Inflammatory macrophage treated with lipopolysaccharide for 4 hours (primary cell): ENCODE measurements around the gene MCM3AP.

ENCODE experiments used
- DNase-seq: peaks from one replicate; pipeline ENCODE4 v3.0.0-alpha.2; 2020

Gene MCM3AP

DNA sequence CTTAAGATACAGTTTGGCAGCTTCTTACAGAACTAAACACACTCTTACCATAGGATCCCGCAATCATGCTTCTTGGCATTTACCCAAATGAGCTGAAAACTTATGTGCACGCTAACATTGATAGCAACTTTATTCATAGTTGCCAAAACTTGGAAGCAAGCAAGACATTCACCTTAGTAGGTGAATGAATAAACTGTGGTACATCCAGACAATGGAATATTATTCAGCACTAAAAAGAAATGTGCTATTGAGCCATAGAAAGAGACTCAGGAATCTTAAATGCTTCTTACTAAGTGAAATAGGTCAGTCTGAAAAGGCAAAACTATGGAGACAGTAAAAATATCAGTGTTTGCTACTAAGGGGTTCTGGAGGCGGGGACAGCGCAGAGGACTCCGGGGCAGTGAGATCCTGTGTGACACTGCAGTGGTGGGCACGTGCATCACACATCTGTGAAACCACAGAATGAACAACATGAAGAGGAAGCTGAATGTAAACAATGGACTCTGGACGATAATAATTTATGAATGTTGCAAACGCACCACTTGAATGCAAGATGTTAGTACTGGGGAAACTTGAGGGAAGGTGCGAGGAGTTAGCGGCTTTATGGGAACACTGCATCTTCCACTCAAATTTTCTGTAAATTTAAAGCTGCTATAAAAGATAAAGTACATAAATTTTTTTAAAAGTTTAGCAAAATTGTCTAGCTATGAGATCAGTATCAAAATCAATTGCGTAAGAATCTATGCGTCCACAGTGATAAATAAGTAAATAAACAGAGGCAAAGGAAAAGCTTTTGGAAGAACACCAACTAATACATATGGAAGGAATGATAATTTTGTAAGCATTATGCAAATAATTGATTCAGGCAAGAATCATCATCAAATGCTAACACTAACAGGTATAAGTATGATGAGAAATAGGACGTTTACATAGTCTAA, 85.7 kb downstream of the MCM3AP start:
- no peak for DNase-seq

DNA sequence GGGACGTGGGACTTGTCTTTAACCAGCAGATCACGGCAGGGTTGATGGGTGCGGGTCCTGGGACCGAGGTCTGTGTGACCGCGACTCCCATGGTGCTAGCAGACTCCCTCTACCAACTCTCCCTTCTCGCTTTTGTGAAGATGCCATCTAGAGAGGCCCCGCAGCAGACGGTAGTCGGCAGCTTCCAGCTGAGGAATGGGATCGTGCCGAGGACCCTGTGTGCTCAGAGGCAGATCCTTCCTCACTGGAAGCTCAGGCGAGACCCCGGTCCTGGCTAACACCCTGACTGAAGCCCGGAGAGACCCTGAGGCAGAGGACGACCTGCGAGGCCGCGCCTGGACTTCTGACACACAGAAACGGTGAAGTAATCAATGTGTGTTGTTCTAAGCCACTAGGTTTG, 88.7 kb downstream of the MCM3AP start:
- no peak for DNase-seq

GRCh38 chr21:46195595-46196195, 89.7 kb downstream of the MCM3AP start:
- DNase-seq = no peak

GRCh38 chr21:46194374-46195334, 90.8 kb downstream of the MCM3AP start:
- no peak for DNase-seq

- no peak for DNase-seq
Observed at GRCh38 chr21:46193829-46194373, 91.5 kb downstream of the MCM3AP start.

GRCh38 chr21:46191686-46192575, 93.5 kb downstream of the MCM3AP start:
- no peak for DNase-seq

- DNase-seq = peak; percentile 59
Observed at GRCh38 chr21:46191257-46191685, 94.1 kb downstream of the MCM3AP start.

GRCh38 chr21:46190491-46191131, 94.8 kb downstream of the MCM3AP start:
- no peak for DNase-seq

DNA sequence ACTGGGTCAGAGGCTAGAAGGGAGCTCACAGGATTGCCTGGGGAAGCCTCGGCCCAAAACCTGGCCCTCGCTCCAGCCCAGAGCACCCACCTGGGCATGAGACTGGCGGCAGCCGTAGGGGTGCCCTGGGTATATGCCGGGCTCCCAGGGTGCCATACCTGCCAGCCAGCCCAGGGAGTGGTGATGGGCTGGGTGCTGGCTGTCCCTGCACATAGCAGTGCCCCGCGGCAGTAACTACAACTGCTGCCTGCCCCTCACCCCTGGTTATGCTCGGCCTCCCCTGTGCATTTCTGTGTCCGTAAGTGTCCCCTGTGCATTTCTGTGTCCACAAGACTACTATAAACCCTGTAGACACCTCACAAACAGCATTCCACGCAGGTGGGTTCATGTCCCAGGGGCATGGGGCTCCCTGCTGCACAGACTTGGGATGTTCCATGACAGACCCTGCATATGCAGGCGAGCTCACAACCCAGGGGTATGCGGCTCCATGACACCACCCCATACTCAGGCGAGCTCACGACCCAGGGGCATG, 95.4 kb downstream of the MCM3AP start:
- no peak for DNase-seq

DNA sequence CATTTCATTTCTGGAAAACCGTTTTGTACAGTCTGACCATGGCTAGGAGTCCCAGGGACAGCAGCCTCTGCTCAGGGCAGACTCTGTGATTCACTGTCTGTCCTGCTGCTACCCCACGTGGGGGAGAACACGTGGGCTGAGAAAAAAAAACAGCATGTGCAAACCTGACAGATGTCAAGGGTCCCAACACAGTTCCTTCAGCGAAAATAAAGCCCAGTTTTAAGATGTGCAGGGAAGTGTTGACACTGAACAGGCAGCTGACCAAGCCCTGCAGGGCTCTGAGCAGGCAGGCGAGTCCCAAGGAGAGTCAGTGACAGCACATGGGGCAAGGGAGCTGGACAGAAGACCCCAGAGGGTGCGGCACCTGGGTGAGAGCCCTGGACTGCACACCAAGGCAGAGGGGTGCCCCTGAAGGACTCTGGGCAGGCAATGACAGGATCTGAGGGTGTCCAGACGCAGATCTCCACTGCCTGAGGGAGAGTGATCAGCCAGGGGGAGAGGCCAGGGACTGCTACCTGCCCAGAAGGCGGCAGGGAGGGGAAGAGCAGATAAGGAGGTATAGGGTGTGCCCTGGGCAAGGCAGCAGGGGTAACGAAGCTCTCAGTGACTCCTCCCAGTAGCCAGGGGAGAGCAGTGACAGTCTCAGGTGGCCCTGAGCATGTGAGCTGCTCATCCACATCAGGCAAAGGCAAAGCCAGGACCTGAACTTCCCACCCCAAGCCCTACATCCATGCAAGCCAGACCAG, 96.0 kb downstream of the MCM3AP start:
- no peak for DNase-seq

DNA sequence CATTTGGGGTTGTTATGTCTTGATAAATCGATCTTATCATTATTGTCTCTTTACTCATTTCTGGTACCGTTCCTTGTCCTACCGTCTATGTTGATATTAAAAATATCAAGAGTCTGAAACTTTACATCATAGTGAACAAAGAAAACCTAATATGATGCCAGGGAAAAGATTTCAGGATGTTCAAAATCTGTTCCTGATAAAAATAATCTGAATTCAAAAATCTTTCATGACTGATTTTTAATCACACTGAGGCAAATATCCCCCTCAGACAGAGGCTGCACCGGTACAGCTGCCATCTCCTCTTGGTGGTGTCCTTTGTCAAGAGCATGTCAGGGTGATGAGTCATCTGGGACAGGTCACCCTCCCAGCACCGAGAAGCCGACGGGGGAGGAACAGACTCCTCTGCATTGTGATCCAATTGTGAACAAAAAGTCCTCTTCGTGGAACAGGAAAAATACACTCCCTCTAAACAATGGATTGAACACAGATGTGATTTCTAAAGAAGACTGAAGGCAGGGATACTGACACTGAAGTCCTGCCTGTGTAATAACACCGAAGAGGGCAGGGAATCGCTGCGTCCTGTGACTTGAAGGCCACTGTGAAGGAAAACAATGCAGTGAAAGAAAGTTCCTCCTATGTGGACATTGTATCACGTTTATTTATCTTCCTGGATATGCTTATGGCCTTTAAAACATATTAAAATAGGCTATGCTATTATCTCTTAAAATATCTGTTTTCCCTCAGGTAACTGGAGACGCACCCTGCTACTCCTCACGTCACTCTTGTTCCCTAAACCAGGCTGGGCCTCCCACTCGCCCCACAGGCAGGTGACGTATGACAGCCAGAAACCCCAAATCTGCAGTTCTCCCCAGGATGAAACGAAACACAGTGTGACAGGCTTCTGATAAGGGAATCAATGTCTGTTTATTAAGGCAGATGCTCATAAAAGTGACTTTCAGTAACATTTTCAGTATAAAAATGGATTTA, 96.9 kb downstream of the MCM3AP start:
- peak; percentile 61 for DNase-seq

- DNase-seq = no peak
Observed at GRCh38 chr21:46187814-46188213, 97.6 kb downstream of the MCM3AP start.

DNA sequence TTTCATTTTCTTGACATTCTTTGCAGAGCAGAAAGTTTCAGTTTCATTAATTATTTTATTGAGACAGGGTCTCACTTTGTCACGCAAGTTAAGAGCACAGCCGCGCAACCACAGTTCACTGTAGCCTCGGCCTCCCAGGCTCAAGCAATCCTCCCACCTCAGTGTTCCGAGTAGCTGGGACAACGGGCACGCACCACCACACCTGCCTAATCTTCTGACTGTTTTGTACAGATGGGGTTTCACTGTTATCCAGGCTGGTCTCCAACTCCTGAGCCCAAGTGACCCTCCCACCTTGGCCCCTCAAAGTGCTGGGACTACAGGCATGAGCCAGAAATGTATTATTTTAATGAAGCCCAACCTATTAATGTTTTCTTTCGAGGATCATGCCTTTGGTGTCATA, 98.2 kb downstream of the MCM3AP start:
- DNase-seq = no peak

- DNase-seq = no peak
Observed at GRCh38 chr21:46185716-46186115, 99.7 kb downstream of the MCM3AP start.
